SK-N-SH (cell line): ENCODE measurements around the gene BCL7C. TPM values are rescaled to one million over a fixed set of nuclear protein-coding genes. Genes with fewer than 3 reads are reported as not detected.

Source experiments
- CTCF ChIA-PET: fragments of 300-600, 350-600 bp; formaldehyde crosslinking; extraction: SDS; loops from one replicate; lab custom pipeline; 2021; lab: Yijun Ruan, JAX
- POLR2A ChIA-PET: fragments of 350-600 bp; sonication (Branson Sonifier 250); formaldehyde crosslinking; extraction: SDS; loops from one replicate; lab custom pipeline; 2020; ENCODE audit warnings: antibody characterized with exemption, inconsistent platforms; lab: Yijun Ruan, JAX
- DNase-seq: peaks from one replicate; pipeline ENCODE4 v3.0.0; 2012
- H2AFZ ChIP-seq: fragments of 200-600 bp; sonication (generic); 2 replicates; pipeline ENCODE4 v1.8.1; 2016; ENCODE audit warnings: antibody characterized with exemption, mild to moderate bottlenecking, low read depth
- H3F3A ChIP-seq: fragments of 200-600 bp; sonication (generic); replicated peaks from 2 replicates; pipeline ENCODE3; 2016; ENCODE audit warnings: antibody characterized with exemption, mild to moderate bottlenecking; ENCODE audit not compliant: insufficient read depth
- H3K27ac ChIP-seq, 2 experiments: fragments of 200-500 bp in 1 of 2; fragments of 200-600 bp in 1 of 2; sonication (Bioruptor generic) in 1 of 2; sonication (generic), shearing (Covaris generic) in 1 of 2; 2 replicates each; pipeline versions ENCODE4 v1.5.1 to v1.6.1; 2014 to 2016; ENCODE audit warnings: low read depth in 2 of 2, inconsistent platforms in 1 of 2, low read length in 1 of 2, mild to moderate bottlenecking in 1 of 2, mixed read lengths in 1 of 2
- H3K27me3 ChIP-seq: fragments of 200-600 bp; sonication (generic), shearing (Covaris generic); 2 replicates; pipeline ENCODE4 v1.6.1; 2016; ENCODE audit warnings: mixed run types; ENCODE audit not compliant: insufficient read depth
- H3K36me3 ChIP-seq, 2 experiments: fragments of 200-500 bp in 1 of 2; fragments of 200-600 bp in 1 of 2; sonication (Bioruptor generic) in 1 of 2; sonication (generic) in 1 of 2; replicated peaks in 1 of 2; 2 replicates each; pipeline versions ENCODE3 to v1.5.1; 2014 to 2016; ENCODE audit warnings: low read length in 1 of 2, mild to moderate bottlenecking in 1 of 2; ENCODE audit not compliant: insufficient read depth in 2 of 2, control insufficient read depth in 1 of 2
- H3K4me1 ChIP-seq, 2 experiments: fragments of 200-500 bp in 1 of 2; fragments of 200-600 bp in 1 of 2; sonication (Bioruptor generic) in 1 of 2; sonication (generic), shearing (Covaris generic) in 1 of 2; 2 replicates each; pipeline versions ENCODE4 v1.5.1 to v1.6.1; 2014 to 2016; ENCODE audit warnings: low read depth in 1 of 2, low read length in 1 of 2, mixed run types in 1 of 2; ENCODE audit not compliant: insufficient read depth in 2 of 2, control insufficient read depth in 1 of 2
- H3K4me2 ChIP-seq: fragments of 200-600 bp; sonication (generic), shearing (Covaris generic); 2 replicates; pipeline ENCODE4 v1.6.1; 2017; ENCODE audit warnings: mixed run types
- H3K4me3 ChIP-seq, 2 experiments: fragments of 200-500 bp in 1 of 2; fragments of 200-600 bp in 1 of 2; sonication (Bioruptor generic) in 1 of 2; sonication (generic), shearing (Covaris generic) in 1 of 2; 2 replicates each; pipeline versions ENCODE4 v1.5.1 to v1.8.1; 2014 to 2016; ENCODE audit warnings: low read depth in 2 of 2, inconsistent platforms in 1 of 2, low read length in 1 of 2, mild to moderate bottlenecking in 1 of 2, mixed read lengths in 1 of 2, moderate library complexity in 1 of 2
- H3K79me2 ChIP-seq: fragments of 200-600 bp; sonication (generic); 2 replicates; pipeline ENCODE4 v1.8.1; 2017; ENCODE audit warnings: mild to moderate bottlenecking; ENCODE audit not compliant: insufficient read depth
- H3K9ac ChIP-seq: fragments of 200-600 bp; sonication (generic); 2 replicates; pipeline ENCODE4 v1.6.1; 2017; ENCODE audit warnings: mixed run types
- H3K9me2 ChIP-seq: fragments of 200-600 bp; sonication (generic); 2 replicates; pipeline ENCODE4 v1.6.1; 2017; ENCODE audit warnings: mixed run types
- H3K9me3 ChIP-seq: fragments of 200-600 bp; sonication (generic); 2 replicates; pipeline ENCODE4 v1.6.1; 2017; ENCODE audit warnings: mixed run types, mild to moderate bottlenecking, moderate library complexity
- H4K20me1 ChIP-seq: fragments of 200-600 bp; sonication (generic); 2 replicates; pipeline ENCODE4 v1.6.1; 2017; ENCODE audit warnings: mild to moderate bottlenecking, mixed run types; ENCODE audit not compliant: insufficient read depth
- CTCF ChIP-seq: fragments of 200-600 bp; sonication (generic); IDR thresholded peaks from 2 replicates; pipeline ENCODE4 v1.6.1; 2017; ENCODE audit warnings: antibody characterized with exemption, mild to moderate bottlenecking, moderate library complexity
- FOXM1 ChIP-seq: IDR thresholded peaks from 2 replicates; pipeline ENCODE4 v1.4.0; 2012; ENCODE audit warnings: low read depth, mild to moderate bottlenecking
- GABPA ChIP-seq: IDR thresholded peaks from 2 replicates; pipeline ENCODE4 v1.4.0; 2012; ENCODE audit warnings: low read depth, mild to moderate bottlenecking
- GATA2 ChIP-seq: sonication (generic); formaldehyde crosslinking; IDR thresholded peaks from 2 replicates; pipeline ENCODE4 v1.5.0; 2020; ENCODE audit warnings: mild to moderate bottlenecking, missing genetic modification reagents
- JUND ChIP-seq: IDR thresholded peaks from 2 replicates; pipeline ENCODE4 v1.4.0; 2012
- MXI1 ChIP-seq: IDR thresholded peaks from 2 replicates; pipeline ENCODE4 v1.6.1; 2012; ENCODE audit warnings: mild to moderate bottlenecking, low read depth, low read length, improper control_type of control experiment
- NFIC ChIP-seq: IDR thresholded peaks from 2 replicates; pipeline ENCODE4 v1.4.0; 2012; ENCODE audit warnings: borderline replicate concordance
- POLR2AphosphoS5 ChIP-seq: IDR thresholded peaks from 2 replicates; pipeline ENCODE4 v1.6.1; 2012; ENCODE audit warnings: low read depth, low read length
- RCOR1 ChIP-seq: fragments of 150-350 bp; IDR thresholded peaks from 2 replicates; pipeline ENCODE4 v1.6.1; 2017; ENCODE audit warnings: antibody characterized with exemption, low read length
- SIN3A ChIP-seq: IDR thresholded peaks from 2 replicates; pipeline ENCODE4 v1.6.1; 2012; ENCODE audit warnings: low read depth, mild to moderate bottlenecking, low read length, moderate library complexity, borderline replicate concordance
- USF1 ChIP-seq: IDR thresholded peaks from 2 replicates; pipeline ENCODE4 v1.4.0; 2012; ENCODE audit warnings: low read depth, borderline replicate concordance
- USF2 ChIP-seq: fragments of 150-350 bp; IDR thresholded peaks from 2 replicates; pipeline ENCODE4 v1.6.1; 2017; ENCODE audit warnings: antibody characterized with exemption, low read length, low read depth, borderline replicate concordance
- YY1 ChIP-seq: IDR thresholded peaks from 2 replicates; pipeline ENCODE4 v1.4.0; 2012; ENCODE audit warnings: low read depth, mild to moderate bottlenecking
- ZBTB33 ChIP-seq: IDR thresholded peaks from 2 replicates; pipeline ENCODE4 v1.4.0; 2012; ENCODE audit warnings: low read depth, borderline replicate concordance
- whole genome bisulfite sequencing: methylation state at CpG from one replicate; pipeline ENCODE4 v1.1.6; 2017; ENCODE audit warnings: low lambda C conversion rate; 5-methylcytosine and 5-hydroxymethylcytosine counted together
- polyA plus RNA-seq, 3 experiments: library from polyadenylated mRNA; depleted of rRNA; stranded (reverse); fragments of >200 nt; gene quantifications; 2 replicates each; pipeline ENCODE4 v1.2.3, GENCODE V29; 2012

The BCL7C gene
- polyA plus RNA-seq, 1 of the 3 experiments (the other 2 are of a cell fraction): 56.3 TPM

DNA sequence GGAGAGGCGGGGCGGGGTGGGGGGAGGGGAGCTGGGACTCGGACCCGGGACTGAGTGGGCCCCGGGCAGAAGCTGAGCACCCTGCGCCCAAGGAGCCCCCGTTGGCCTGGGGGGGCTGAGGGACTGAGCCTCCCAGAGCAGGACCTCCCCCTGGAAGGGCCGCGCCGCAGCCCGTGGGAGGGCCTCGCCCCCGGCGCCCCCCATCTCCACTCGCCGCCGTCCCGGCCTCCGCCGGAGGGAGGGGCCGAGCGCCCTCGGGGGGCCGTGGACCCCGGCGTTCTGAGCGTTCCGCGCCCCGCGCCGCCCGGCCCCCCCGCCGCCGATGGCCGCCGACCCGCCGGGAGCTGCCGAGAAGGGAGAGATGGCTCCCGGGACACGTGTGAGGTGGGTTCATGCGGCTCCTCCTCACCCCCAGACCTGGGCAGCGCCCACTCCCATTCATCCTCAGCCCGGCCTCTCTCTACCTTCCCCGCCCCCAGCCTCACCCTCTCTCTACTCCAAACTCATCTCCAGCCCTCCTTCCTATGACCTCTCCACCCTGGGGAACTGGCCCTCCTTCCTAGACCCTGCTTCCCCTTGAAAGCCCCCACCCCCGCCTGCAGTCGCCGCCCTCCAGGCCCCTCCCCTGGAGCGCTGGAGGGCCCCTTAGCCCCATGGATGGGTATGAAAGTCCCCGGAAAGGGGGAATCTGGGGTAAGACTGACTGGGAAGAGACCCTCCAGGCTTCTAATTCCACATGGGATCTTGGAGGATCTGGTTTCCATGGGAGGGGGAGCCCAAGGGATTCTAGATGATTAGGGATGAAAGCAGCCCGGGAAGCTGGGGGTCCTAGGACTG, 30.4 kb upstream of the BCL7C start:
- H3K27ac ChIP-seq: peak overlapping the region in 1 of 2 experiments; percentile 85; a peak in 2 of 4 replicates
- peak overlapping the region; percentile 65 for H3K9ac ChIP-seq
- H3K36me3 ChIP-seq: peaks cover 6 to 28% of the 10 kb centered on the region in 2 experiments
- peak overlapping the region; percentile 97 for H3K4me2 ChIP-seq
- 3% methylated on average over 16 of the region's 53 CpGs for WGBS
- H2AFZ ChIP-seq: no peak overlapping the region
- TF ChIP-seq FOXM1 (no peak), SIN3A (no peak), JUND (no peak), MXI1 (peak; percentile 75), ZBTB33 (no peak), GABPA (no peak)
- TF ChIP-seq, all 33 proteins: peak for 1
- Histone ChIP-seq H3K79me2 (peaks cover 14% of the 10 kb centered on the region), H3K27me3 (no peaks in the 10 kb centered on the region), H3F3A (peaks cover 12% of the 10 kb centered on the region), H3K4me3 (peak overlapping the region; percentile 71 to 80), H3K9me2 (no peaks in the 10 kb centered on the region), H4K20me1 (no peaks in the 10 kb centered on the region), H3K4me1 (peaks cover 0 to 23% of the 10 kb centered on the region in 2 experiments; a peak in 1 of 4 replicates), H3K9me3 (no peaks in the 10 kb centered on the region)
- DNase-seq: peak; percentile 67
- POLR2A ChIA-PET: interaction anchor here (1.0 kb wide), 1 partner anchor 49 kb away, joined by 4 read pairs; no protein-coding TSS in a partner anchor
- CTCF ChIA-PET: interaction anchor here (1.1 to 1.7 kb wide), 5 partner anchors 10 to 26 kb away, joined by 3 to 7 read pairs (median 5); no protein-coding TSS in a partner anchor

DNA sequence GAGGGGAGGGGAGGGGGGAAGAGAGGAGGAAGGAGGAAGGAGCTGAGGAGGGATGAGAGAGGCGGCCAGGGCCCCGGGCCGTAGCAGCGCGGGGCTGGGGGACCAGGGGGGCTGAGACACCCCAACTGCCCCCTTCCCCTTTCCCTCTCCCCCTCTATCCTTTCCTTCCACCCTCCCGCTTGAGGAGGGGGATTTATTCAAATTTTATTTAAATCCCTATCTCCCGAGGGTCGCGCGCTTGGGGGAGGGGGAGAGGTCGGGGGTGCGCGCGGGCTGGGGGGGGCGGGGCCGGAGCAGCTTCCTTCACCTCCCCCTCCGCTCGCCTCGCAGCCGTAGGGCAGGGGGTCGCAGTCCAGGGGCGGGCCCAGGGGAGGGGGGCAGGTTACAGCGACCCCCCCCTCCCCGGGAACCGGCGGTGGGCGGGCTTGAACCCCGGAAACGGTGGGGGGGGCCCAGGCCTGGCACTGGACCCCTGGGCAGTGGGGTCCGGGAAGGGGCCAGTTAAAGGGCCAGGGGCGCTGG, 29.7 kb upstream of the BCL7C start, which contains the start of gene FBXL19:
FBXL19 (plus strand) TSS at position 19 of the 522 bp plus-strand sequence. CDS start 2,183 bp downstream, outside the sequence.
- H3K9me2 ChIP-seq: no peaks in the 10 kb centered on the region
- H3K27ac ChIP-seq: peak within 1 kb of the TSS; percentile 90 to 97
- peak within 1 kb of the TSS; percentile 78; the same call in 1 of the 2 replicates for H2AFZ ChIP-seq
- CTCF ChIA-PET: interaction anchor here (1.1 to 1.2 kb wide), 2 partner anchors 11 to 18 kb away, joined by 3 to 5 read pairs; no protein-coding TSS in a partner anchor
- H4K20me1 ChIP-seq: no peaks in the 10 kb centered on the region
- WGBS: 2% methylated on average over 12 of the region's 31 CpGs
- peaks cover 14% of the 10 kb centered on the region for H3K79me2 ChIP-seq
- H3K4me1 ChIP-seq: peaks cover 0 to 23% of the 10 kb centered on the region in 2 experiments; a peak in 1 of 4 replicates
- peaks cover 3 to 21% of the 10 kb centered on the region in 2 experiments for H3K36me3 ChIP-seq
- no peaks in the 10 kb centered on the region for H3K9me3 ChIP-seq
- POLR2A ChIA-PET: interaction anchor here (0.7 to 1.0 kb wide), 2 partner anchors 26 to 48 kb away, joined by 3 to 4 read pairs; no protein-coding TSS in a partner anchor
- H3K4me3 ChIP-seq: peak within 1 kb of the TSS; percentile 80 to 88
- peak within 1 kb of the TSS; percentile 91 for H3K9ac ChIP-seq
- DNase-seq: peak; percentile 87
- H3F3A ChIP-seq: peaks cover 12% of the 10 kb centered on the region
- peak within 1 kb of the TSS; percentile 97 for H3K4me2 ChIP-seq
- no peaks in the 10 kb centered on the region for H3K27me3 ChIP-seq
- TF ChIP-seq CTCF: no peak
- TF ChIP-seq ZBTB33: no peak
- TF ChIP-seq YY1: no peak
- no peak for TF ChIP-seq GABPA
- TF ChIP-seq USF2: no peak
- TF ChIP-seq RCOR1: no peak
- no peak for TF ChIP-seq USF1
- TF ChIP-seq POLR2AphosphoS5: no peak
- TF ChIP-seq GATA2 (CRISPR knock-in tag): no peak
- TF ChIP-seq FOXM1: no peak
- TF ChIP-seq NFIC: no peak
